GF-D8 (cell line): ENCODE data around the gene GSAP.

ENCODE experiments used
- DNase-seq: peaks from one replicate; lab custom pipeline; 2025; lab: John Stamatoyannopoulos, UW

The GSAP gene

DNA sequence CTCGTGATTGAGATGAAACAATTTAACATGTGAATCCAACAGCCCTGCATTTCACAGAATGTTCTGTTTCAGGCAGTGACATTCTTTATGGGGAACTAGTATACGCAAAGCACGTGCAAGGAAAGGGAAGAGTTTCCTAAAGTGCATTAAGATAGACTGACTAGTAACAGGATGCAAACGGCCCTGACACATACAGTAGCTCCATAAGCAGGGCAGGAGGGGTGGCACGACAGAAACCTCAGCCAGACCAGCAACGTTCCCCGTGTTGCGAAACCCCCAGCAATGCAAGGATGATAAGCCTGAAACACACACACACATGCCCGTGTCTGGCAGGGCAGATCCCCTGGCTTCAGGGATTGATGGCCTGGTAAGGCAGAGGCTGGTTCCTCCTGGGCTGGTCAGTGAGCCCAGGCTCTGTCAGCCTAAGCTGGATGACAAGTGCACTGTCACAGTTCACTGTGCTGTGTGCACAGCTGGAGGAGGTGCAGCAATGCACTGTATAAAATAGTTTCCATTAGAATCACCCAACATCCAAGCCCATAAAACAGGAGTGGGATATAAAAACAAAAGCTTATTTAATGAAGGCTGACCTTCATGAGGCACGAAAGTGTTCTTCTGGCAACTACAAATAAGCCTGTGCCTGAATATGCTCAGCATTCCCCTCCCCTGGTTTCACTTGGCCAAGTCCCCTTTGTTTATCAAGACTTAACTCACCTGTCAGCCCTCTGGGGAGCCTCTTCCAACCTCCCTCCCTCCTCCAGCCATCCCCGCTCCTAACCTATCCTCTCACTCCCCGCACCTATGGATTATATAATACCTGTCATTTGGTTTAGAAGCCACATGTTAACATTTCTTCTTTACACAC lies 88.8 kb downstream of the GSAP start:
- DNase-seq: peak; percentile 70

GRCh38 chr7:77326131-77326530 lies 90.0 kb downstream of the GSAP start:
- DNase-seq: no peak

- no peak for DNase-seq
Measured at GRCh38 chr7:77321300-77321699, 94.8 kb downstream of the GSAP start.

DNA sequence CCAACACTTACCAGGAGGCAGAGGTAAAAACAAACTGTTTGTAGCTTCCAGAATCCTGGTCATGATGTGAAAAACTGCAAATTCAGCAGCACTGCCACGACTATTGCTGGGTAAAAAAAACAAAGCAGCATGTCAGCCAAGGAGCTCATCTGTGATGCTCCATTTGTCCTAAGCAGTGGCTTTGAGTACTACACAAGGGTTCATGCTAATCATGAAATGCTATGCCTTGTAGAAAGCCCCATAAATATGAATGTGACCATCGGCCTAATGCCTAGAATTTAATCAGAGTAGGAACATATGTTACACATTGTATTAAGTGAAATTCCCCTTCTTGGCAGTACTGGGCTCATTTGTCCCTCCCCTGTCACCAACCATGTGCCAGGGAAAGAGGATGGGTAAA lies 95.4 kb downstream of the GSAP start:
- no peak for DNase-seq

GRCh38 chr7:77320137-77320536 lies 96.0 kb downstream of the GSAP start:
- no peak for DNase-seq

DNA sequence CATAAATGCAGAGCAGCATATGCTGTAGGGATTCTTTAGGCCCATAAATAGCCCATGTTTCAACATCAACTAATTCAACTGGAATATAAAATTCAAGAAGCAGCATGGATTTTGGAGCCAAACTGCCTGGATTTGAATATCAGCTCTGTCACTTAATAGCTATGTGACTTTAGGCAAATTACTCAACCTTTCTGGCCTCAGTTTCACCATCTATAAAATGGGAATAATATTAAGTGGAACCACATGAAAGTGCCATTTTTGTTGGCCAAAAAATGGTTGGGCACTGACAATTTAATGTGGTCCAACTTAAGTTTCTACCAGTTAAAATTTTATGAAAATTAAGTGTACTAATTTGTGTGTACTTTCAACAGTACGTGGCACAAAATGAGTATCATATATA lies 98.1 kb downstream of the GSAP start:
- DNase-seq: no peak

DNA sequence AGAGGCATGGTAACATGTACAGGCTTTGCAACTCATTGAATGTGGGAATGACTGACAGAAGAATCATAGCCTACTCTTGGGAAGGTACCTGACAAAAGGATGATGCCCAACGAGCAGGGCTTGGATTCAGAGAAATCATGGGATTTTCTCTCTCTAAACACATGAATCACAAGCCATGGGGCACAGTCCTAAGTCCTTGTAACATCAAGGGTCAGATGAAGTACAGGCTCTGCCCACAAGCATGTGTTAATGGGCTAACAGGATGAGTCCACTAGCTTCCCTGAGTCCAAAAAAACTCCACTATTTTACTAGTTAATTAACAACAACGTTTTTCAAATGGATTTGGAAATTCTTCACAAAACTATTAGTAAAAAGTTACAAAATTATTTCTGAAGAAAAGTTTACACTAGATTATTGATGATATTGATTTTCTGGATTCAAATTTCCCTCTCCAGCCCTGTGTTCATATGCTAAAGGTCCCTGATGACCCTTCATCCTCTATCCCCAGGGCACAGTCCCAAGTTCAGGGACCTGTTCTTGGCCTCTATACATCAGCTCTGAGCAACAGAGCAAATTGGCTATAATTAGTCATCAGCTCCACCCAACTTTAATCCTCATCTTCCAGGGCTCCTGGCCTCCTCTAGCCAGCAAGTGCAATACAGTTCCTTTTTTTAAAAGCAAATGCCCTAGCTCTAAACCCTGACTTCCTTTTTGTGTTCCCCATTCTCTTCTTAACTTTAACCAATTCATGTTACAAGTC lies 99.8 kb downstream of the GSAP start:
- no peak for DNase-seq

GRCh38 chr7:77315182-77315591 lies 101.0 kb downstream of the GSAP start:
- no peak for DNase-seq

DNA sequence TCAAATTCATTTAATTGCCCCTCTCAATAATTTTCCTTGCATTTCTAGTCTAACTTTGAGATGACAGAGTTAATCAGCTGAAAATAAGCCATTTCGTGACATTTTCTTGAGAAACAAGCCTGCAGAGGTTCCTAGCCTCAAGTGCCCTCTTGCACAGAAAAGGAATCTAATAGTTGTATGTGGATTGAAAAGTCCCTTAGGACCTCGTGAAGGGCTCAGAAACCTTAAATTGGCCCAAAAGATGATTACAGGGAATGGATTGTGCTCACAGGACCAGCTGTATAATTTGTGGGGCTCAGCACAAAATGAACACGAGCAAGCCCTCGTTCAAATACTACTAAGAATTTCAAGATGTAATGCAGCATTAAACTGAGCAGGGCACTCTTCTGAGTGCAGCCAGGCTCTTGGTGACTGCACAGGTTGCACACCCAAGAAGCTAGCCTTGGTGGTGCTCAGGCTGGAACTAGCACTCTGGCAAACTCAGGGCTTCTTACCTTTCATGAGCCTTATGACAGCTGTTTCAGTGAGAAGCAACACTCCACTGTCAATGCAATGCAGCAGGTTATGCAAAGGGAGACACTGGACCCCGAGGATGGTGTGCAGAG lies 102.2 kb downstream of the GSAP start:
- DNase-seq: no peak

DNA sequence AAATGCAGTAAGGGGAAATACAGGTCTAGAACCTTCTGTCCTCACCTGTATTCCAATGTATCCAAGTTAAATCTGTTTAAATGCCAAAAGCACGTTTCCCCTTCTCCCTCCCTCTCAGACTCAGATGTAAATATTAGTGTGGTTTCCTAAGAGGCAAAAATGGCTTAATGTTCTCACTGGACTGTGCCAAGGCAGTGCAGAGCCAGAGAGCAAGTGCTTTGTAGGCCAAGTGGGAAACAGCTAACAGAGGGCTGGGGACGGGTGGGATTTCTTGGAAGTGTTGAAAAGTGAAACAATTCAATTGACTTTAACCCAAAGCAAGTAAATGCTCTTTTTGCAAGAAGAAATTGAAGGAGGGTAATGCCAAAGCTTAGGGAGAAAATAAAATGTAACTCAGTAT lies 103.1 kb downstream of the GSAP start:
- no peak for DNase-seq

DNA sequence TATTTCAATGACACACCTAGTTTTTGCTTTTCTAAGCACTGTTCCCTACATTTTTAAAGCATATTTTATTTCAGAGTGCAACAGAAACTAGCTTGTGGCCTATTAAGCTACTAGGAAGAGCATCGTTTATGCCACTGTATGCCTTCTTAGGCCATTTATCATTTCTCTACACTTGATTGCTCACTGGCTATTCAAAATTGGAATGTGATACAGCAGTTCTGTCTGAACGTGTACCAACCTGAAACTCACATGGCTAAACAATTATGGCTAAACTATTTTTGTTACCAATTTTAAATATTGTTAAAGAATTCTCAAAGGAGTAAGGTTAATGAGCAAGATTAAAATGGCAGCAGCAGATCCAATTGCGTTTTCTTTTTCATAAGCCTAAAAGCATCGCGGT lies 105.2 kb downstream of the GSAP start:
- DNase-seq: no peak

- no peak for DNase-seq
Measured at GRCh38 chr7:77309714-77310220, 106.4 kb downstream of the GSAP start.

DNA sequence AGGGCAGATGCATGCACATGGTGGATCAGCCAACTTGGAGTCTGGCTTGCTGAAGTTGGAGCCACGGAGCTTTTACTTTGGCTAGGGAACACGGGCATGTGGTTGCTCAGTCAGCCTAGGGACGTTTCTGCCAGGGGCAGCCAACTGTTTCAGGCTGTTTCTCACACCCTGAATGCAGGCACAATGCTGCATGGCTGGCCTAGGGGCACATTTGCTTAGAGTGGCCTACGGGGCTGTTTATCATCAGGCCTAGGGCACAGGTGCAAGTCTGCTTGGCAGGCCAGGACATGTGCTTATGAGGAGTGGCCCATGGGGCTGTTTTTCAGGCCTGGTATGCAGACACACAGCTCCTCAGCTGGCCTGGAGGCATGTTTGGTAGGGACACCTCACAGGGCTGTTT lies 107.4 kb downstream of the GSAP start:
- DNase-seq: no peak

- no peak for DNase-seq
Measured at GRCh38 chr7:77306231-77307067, 109.7 kb downstream of the GSAP start.

GRCh38 chr7:77295549-77295948 lies 120.6 kb downstream of the GSAP start:
- DNase-seq: no peak

GRCh38 chr7:77293046-77293445 lies 123.1 kb downstream of the GSAP start:
- no peak for DNase-seq

DNA sequence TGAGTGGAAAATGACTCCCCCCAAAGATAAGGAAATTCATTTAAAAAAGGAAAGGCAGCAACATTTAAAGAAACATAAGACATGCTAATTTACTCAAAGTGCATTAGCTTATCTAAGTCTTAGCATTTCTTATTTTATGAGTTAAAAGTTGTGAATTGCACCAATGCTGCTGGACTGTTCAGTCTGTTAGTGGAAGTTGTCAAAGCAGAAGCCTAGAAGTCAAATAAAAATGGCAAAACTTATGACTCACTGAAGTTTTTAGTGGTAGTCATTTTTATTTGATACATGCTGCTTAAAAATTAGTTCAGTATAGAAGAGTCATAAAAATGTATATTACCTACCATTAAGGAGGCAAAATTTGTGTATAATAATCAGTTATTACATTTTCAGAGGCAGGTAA lies 125.7 kb downstream of the GSAP start:
- DNase-seq: no peak

DNA sequence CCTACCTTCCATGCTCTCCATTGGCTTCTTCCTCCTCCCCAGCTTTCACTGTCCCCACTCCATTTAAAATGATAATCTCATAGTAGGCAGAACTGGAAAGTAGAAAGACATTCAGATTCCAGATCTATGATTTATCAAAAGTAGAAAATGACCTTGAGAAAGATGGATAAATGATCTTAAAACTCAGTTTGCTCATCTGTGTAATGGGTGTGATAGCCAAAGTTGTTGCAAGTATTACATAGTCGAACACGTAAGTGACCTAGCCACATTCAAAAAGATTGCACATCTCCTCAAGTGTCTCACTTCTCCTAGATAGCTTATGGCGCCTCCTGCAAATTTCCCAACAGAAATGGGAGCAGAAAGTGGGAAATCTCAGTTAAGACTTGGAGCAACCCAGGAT lies 126.8 kb downstream of the GSAP start:
- DNase-seq: no peak

GRCh38 chr7:77288676-77289320 lies 127.4 kb downstream of the GSAP start:
- DNase-seq: no peak

DNA sequence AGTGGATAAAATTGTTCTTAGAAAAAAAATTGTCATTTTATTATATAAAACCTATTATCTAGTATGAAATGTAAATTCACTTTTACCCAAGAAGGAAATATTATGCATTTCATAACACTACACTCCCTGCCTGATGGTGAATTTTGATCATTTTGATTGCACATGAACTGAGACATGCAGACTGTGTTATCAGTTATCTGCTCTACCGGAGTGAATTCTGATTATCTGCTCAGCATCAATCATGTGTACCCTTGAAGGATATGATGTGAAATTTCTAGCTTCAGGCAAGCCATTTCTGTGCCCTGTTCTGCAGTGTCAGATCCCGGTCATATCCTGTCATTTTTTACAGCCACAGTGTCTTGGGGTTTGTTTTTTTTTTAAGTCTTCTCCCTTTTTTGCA lies 131.5 kb downstream of the GSAP start:
- DNase-seq: no peak

DNA sequence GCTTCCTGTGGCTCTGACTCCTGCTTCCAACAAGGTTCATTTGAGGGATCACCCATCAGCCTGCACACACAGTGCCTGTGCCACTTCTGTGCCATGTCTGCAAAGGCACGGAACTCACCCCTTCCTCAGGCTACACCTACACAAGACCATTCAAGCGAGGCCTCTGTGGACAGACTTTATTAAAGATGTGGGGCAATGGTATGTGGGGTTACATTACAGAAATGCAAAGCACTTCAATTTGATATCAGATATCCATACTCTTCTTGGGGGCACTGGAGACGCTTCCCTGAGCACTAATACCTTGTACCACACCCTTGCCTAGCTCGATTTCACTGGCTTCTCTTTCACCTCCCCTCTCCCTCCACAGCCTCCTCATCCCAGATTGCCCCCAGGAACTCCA lies 132.1 kb downstream of the GSAP start:
- no peak for DNase-seq
